NCI-H187 treated with DMSO at 0.1 percent for 48 hours (cell line): ENCODE results near the gene TVP23A.
"Not testable (repeated sequence)": the region's sequence is repeated elsewhere in the genome, so short reads cannot be mapped to it uniquely, and the experiment has no call there.

ENCODE experiments used
- DNase-seq: peaks from one replicate; lab custom pipeline; 2025; lab: John Stamatoyannopoulos, UW

Gene TVP23A

GRCh38 chr16:10835281-10835931, 16.8 kb upstream of the TVP23A start:
- no peak for DNase-seq

- no peak for DNase-seq
Observed at GRCh38 chr16:10834766-10835165, 16.2 kb upstream of the TVP23A start.

GRCh38 chr16:10834130-10834529, 15.5 kb upstream of the TVP23A start:
- no peak for DNase-seq

- DNase-seq = no peak
Observed at GRCh38 chr16:10833271-10833670, 14.7 kb upstream of the TVP23A start.

GRCh38 chr16:10831894-10832886, 13.6 kb upstream of the TVP23A start:
- DNase-seq = no peak

GRCh38 chr16:10830240-10830639, 11.6 kb upstream of the TVP23A start:
- not testable (repeated sequence) for DNase-seq

GRCh38 chr16:10829390-10830098, 10.9 kb upstream of the TVP23A start:
- not testable (repeated sequence) for DNase-seq

GRCh38 chr16:10828851-10829366, 10.3 kb upstream of the TVP23A start:
- no peak for DNase-seq

GRCh38 chr16:10827691-10828341, 9.2 kb upstream of the TVP23A start:
- no peak for DNase-seq

GRCh38 chr16:10824111-10824893, 5.7 kb upstream of the TVP23A start:
- DNase-seq = no peak

- DNase-seq = no peak
Observed at GRCh38 chr16:10822702-10823101, 4.1 kb upstream of the TVP23A start.

GRCh38 chr16:10820546-10820945, 2.0 kb upstream of the TVP23A start:
- DNase-seq = no peak

GRCh38 chr16:10817514-10817913, 1.1 kb downstream of the TVP23A start:
- DNase-seq = no peak

GRCh38 chr16:10813099-10813455, 5.5 kb downstream of the TVP23A start:
- no peak for DNase-seq

GRCh38 chr16:10812312-10813098, 6.1 kb downstream of the TVP23A start:
- DNase-seq = no peak

GRCh38 chr16:10809706-10810105, 8.9 kb downstream of the TVP23A start:
- no peak for DNase-seq

GRCh38 chr16:10808850-10809249, 9.7 kb downstream of the TVP23A start:
- no peak for DNase-seq

- DNase-seq = no peak
Observed at GRCh38 chr16:10808218-10808617, 10.4 kb downstream of the TVP23A start.

- DNase-seq = no peak
Observed at GRCh38 chr16:10806698-10807097, 11.9 kb downstream of the TVP23A start.

GRCh38 chr16:10805334-10805733, 13.3 kb downstream of the TVP23A start:
- no peak for DNase-seq
